ENCODE data around the gene MEIOSIN. TPM values are rescaled to one million over a fixed set of nuclear protein-coding genes. Genes with fewer than 3 reads are reported as not detected.

MEIOSIN gene
- total and polyA plus RNA-seq, 9 of the 15 experiments (the other 6 are each of a cell fraction or from before 2014, with no cell fraction given): 0.06 to 2.0 (median 0.76) TPM

DNA sequence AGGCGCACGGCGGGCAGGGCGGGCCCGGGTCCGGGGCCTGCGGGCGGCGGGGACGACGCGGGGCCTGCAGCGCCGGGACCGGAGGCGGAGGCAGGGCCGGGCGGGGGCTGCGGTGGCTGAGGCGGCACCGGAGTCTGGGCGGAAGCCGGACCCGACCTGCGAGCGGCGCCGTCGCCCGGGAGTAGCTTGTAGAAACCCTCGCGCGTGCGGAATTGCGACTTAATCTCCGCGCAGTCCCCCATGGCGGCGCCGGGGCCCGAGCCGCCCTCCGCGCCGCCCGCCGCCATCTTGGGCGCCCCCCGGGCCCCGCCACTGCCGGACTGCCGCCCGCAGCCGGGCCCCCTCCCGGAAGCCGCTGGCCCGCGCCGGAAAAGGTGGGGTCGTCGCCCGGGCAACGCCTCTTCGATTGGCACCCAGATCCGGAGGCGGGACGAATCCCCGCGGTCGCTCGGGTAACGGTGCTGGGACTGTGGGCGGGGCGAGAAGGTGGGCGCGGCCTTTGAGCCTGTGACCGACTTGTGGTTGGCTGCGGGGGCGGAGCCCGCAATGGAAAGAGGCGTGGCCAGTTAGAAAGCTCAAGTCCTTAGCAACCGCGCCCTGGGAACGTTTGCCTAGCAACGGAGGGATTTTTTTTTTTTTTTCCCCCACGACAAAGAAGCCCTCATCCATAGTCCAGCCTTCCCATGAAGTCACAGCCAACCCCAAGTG, 59.4 kb downstream of the MEIOSIN start, which contains the start of gene DMWD (continued):
- TF ChIP-seq HDAC2 (IDR thresholded peaks at IDR 0.05) (no peak), PYGO2 (tag; IDR thresholded peaks at IDR 0.05) (no peak), ZNF217 (CRISPR knock-in tag; IDR thresholded peaks at IDR 0.05) (no peak), TRIM28 (IDR thresholded peaks at IDR 0.05) (no peak), PHF20 (IDR thresholded peaks at IDR 0.05; ENCODE audit: partially characterized antibody) (no peak), ZFX (CRISPR knock-in tag; IDR thresholded peaks at IDR 0.05) (peak; percentile 61), HNRNPL (IDR thresholded peaks at IDR 0.05; ENCODE audit: low read depth, low read length) (no peak), PHF8 (IDR thresholded peaks at IDR 0.05; ENCODE audit: borderline replicate concordance, low read length) (peak; percentile 86; the same call in 1 of the 2 replicates), ATF1 (CRISPR knock-in tag; IDR thresholded peaks at IDR 0.05) (no peak), ATF1 (tag; IDR thresholded peaks at IDR 0.05) (no peak), ZNF695 (CRISPR knock-in tag; IDR thresholded peaks at IDR 0.05) (no peak)
- TF ChIP-seq, protein P1, sequence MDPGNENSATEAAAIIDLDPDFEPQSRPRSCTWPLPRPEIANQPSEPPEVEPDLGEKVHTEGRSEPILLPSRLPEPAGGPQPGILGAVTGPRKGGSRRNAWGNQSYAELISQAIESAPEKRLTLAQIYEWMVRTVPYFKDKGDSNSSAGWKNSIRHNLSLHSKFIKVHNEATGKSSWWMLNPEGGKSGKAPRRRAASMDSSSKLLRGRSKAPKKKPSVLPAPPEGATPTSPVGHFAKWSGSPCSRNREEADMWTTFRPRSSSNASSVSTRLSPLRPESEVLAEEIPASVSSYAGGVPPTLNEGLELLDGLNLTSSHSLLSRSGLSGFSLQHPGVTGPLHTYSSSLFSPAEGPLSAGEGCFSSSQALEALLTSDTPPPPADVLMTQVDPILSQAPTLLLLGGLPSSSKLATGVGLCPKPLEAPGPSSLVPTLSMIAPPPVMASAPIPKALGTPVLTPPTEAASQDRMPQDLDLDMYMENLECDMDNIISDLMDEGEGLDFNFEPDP (CRISPR knock-in tag; IDR thresholded peaks at IDR 0.05): no peak
- TF ChIP-seq, protein P2, sequence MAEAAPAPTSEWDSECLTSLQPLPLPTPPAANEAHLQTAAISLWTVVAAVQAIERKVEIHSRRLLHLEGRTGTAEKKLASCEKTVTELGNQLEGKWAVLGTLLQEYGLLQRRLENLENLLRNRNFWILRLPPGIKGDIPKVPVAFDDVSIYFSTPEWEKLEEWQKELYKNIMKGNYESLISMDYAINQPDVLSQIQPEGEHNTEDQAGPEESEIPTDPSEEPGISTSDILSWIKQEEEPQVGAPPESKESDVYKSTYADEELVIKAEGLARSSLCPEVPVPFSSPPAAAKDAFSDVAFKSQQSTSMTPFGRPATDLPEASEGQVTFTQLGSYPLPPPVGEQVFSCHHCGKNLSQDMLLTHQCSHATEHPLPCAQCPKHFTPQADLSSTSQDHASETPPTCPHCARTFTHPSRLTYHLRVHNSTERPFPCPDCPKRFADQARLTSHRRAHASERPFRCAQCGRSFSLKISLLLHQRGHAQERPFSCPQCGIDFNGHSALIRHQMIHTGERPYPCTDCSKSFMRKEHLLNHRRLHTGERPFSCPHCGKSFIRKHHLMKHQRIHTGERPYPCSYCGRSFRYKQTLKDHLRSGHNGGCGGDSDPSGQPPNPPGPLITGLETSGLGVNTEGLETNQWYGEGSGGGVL (CRISPR knock-in tag; IDR thresholded peaks at IDR 0.05): no peak
- TF ChIP-seq, protein P3, sequence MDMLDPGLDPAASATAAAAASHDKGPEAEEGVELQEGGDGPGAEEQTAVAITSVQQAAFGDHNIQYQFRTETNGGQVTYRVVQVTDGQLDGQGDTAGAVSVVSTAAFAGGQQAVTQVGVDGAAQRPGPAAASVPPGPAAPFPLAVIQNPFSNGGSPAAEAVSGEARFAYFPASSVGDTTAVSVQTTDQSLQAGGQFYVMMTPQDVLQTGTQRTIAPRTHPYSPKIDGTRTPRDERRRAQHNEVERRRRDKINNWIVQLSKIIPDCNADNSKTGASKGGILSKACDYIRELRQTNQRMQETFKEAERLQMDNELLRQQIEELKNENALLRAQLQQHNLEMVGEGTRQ (CRISPR knock-in tag; IDR thresholded peaks at IDR 0.05): no peak
- TF ChIP-seq, protein P4, sequence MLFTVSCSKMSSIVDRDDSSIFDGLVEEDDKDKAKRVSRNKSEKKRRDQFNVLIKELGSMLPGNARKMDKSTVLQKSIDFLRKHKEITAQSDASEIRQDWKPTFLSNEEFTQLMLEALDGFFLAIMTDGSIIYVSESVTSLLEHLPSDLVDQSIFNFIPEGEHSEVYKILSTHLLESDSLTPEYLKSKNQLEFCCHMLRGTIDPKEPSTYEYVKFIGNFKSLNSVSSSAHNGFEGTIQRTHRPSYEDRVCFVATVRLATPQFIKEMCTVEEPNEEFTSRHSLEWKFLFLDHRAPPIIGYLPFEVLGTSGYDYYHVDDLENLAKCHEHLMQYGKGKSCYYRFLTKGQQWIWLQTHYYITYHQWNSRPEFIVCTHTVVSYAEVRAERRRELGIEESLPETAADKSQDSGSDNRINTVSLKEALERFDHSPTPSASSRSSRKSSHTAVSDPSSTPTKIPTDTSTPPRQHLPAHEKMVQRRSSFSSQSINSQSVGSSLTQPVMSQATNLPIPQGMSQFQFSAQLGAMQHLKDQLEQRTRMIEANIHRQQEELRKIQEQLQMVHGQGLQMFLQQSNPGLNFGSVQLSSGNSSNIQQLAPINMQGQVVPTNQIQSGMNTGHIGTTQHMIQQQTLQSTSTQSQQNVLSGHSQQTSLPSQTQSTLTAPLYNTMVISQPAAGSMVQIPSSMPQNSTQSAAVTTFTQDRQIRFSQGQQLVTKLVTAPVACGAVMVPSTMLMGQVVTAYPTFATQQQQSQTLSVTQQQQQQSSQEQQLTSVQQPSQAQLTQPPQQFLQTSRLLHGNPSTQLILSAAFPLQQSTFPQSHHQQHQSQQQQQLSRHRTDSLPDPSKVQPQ (CRISPR knock-in tag; IDR thresholded peaks at IDR 0.05; ENCODE audit: borderline replicate concordance): no peak
- TF ChIP-seq, protein P5, sequence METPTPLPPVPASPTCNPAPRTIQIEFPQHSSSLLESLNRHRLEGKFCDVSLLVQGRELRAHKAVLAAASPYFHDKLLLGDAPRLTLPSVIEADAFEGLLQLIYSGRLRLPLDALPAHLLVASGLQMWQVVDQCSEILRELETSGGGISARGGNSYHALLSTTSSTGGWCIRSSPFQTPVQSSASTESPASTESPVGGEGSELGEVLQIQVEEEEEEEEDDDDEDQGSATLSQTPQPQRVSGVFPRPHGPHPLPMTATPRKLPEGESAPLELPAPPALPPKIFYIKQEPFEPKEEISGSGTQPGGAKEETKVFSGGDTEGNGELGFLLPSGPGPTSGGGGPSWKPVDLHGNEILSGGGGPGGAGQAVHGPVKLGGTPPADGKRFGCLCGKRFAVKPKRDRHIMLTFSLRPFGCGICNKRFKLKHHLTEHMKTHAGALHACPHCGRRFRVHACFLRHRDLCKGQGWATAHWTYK (CRISPR knock-in tag; IDR thresholded peaks at IDR 0.05): 0 out of 2 replicates have a peak, but pooled peaks have one; percentile 47
- TF ChIP-seq, protein P6, sequence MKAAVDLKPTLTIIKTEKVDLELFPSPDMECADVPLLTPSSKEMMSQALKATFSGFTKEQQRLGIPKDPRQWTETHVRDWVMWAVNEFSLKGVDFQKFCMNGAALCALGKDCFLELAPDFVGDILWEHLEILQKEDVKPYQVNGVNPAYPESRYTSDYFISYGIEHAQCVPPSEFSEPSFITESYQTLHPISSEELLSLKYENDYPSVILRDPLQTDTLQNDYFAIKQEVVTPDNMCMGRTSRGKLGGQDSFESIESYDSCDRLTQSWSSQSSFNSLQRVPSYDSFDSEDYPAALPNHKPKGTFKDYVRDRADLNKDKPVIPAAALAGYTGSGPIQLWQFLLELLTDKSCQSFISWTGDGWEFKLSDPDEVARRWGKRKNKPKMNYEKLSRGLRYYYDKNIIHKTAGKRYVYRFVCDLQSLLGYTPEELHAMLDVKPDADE (conservative IDR thresholded peaks at IDR 0.05; ENCODE audit: control insufficient read depth, low read depth, low read length): peak; percentile 68; the same call in 1 of the 2 replicates
